Measurements from ENCODE around the gene RNF5.

- no peak for TF ChIP-seq CTCF (IDR thresholded peaks at IDR 0.05)
- TF ChIP-seq REST (IDR thresholded peaks at IDR 0.05; ENCODE audit: insufficient read depth in 1 of 2, low read depth in 2 of 2, low read length in 1 of 2): no peak
Measured at GRCh38 chr6:32188381-32189068, 10.3 kb downstream of the RNF5 start.

Measured in Panc1 (cell line).